ENCODE results near the gene PTPN4.
"Not testable (repeated sequence)": the region's sequence is repeated elsewhere in the genome, so short reads cannot be mapped to it uniquely, and the experiment has no call there.

Gene PTPN4

GRCh38 chr2:119960821-119961220 lies 201.1 kb downstream of the PTPN4 start:
- Histone ChIP-seq H3K9me3 (no peaks in the 10 kb centered on the region), H3K4me1 (no peaks in the 10 kb centered on the region), H3K36me3 (no peaks in the 10 kb centered on the region), H3K4me3 (ENCODE audit: low read depth, low read length) (no peak overlapping the region), H3K27me3 (no peaks in the 10 kb centered on the region)
- TF ChIP-seq CTCF (IDR thresholded peaks at IDR 0.05; ENCODE audit: low read depth, low read length), result no peak
- DNase-seq, result no peak

- Histone ChIP-seq H3K9me3 (no peaks in the 10 kb centered on the region), H3K4me3 (ENCODE audit: low read depth, low read length) (no peak overlapping the region), H3K27me3 (no peaks in the 10 kb centered on the region), H3K4me1 (no peaks in the 10 kb centered on the region), H3K36me3 (no peaks in the 10 kb centered on the region)
- TF ChIP-seq CTCF (IDR thresholded peaks at IDR 0.05; ENCODE audit: low read depth, low read length), result no peak
- no peak for DNase-seq
These were observed 222.2 kb downstream of the PTPN4 start for GRCh38 chr2:119981896-119982295.

- H3K4me3 ChIP-seq (ENCODE audit: low read depth, low read length), result no peak overlapping the region
- no peak for DNase-seq
- TF ChIP-seq CTCF (IDR thresholded peaks at IDR 0.05; ENCODE audit: low read depth, low read length), result no peak
These were observed 222.8 kb downstream of the PTPN4 start for GRCh38 chr2:119982506-119982905.

GRCh38 chr2:119983108-119983507 lies 223.4 kb downstream of the PTPN4 start:
- Histone ChIP-seq H3K36me3 (no peaks in the 10 kb centered on the region), H3K4me1 (no peaks in the 10 kb centered on the region), H3K4me3 (ENCODE audit: low read depth, low read length) (no peak overlapping the region), H3K27me3 (no peaks in the 10 kb centered on the region), H3K9me3 (no peaks in the 10 kb centered on the region)
- TF ChIP-seq CTCF (IDR thresholded peaks at IDR 0.05; ENCODE audit: low read depth, low read length), result no peak
- DNase-seq, result no peak

More at GRCh38 chr2:119982506-119982905, 222.8 kb downstream of the PTPN4 start:
- Histone ChIP-seq H3K9me3 (no peaks in the 10 kb centered on the region), H3K4me1 (no peaks in the 10 kb centered on the region), H3K27me3 (no peaks in the 10 kb centered on the region), H3K36me3 (no peaks in the 10 kb centered on the region)

GRCh38 chr2:119996148-119996547 lies 236.4 kb downstream of the PTPN4 start:
- no peak for TF ChIP-seq CTCF (IDR thresholded peaks at IDR 0.05; ENCODE audit: low read depth, low read length)
- DNase-seq, result no peak
- Histone ChIP-seq H3K4me3 (ENCODE audit: low read depth, low read length) (no peak overlapping the region), H3K27me3 (no peaks in the 10 kb centered on the region), H3K4me1 (no peaks in the 10 kb centered on the region), H3K9me3 (no peaks in the 10 kb centered on the region), H3K36me3 (no peaks in the 10 kb centered on the region)

- H3K9me3 ChIP-seq; DNase-seq; H3K4me3 ChIP-seq (ENCODE audit: low read depth, low read length): not testable (repeated sequence)
These were observed 237.5 kb downstream of the PTPN4 start for GRCh38 chr2:119996896-119997891.

More at GRCh38 chr2:119996896-119997891, 237.5 kb downstream of the PTPN4 start:
- not testable (repeated sequence) for H3K4me1 ChIP-seq, H3K27me3 ChIP-seq, H3K36me3 ChIP-seq

Data from BE2C (cell line).